ENCODE measurements around the gene CHRD.

Gene CHRD

GRCh38 chr3:184346480-184347190 lies 33.2 kb upstream of the CHRD start:
- no peak for DNase-seq (ENCODE audit: low spot score)

- DNase-seq (ENCODE audit: low spot score), result no peak
Measured at GRCh38 chr3:184347321-184348056, 32.4 kb upstream of the CHRD start.

GRCh38 chr3:184348057-184348382 lies 31.8 kb upstream of the CHRD start:
- DNase-seq (ENCODE audit: low spot score), result no peak

GRCh38 chr3:184349563-184350470 lies 30.0 kb upstream of the CHRD start:
- DNase-seq (ENCODE audit: low spot score), result no peak

- no peak for DNase-seq (ENCODE audit: low spot score)
Measured at GRCh38 chr3:184350618-184351017, 29.2 kb upstream of the CHRD start.

GRCh38 chr3:184351511-184352148 lies 28.2 kb upstream of the CHRD start:
- DNase-seq (ENCODE audit: low spot score), result no peak

- DNase-seq (ENCODE audit: low spot score), result no peak
Measured at GRCh38 chr3:184352149-184352785, 27.6 kb upstream of the CHRD start.

GRCh38 chr3:184352897-184353545 lies 26.8 kb upstream of the CHRD start:
- no peak for DNase-seq (ENCODE audit: low spot score)

GRCh38 chr3:184353546-184353941 lies 26.3 kb upstream of the CHRD start:
- DNase-seq (ENCODE audit: low spot score), result no peak

GRCh38 chr3:184354121-184354728 lies 25.6 kb upstream of the CHRD start:
- peak; percentile 63 for DNase-seq (ENCODE audit: low spot score)

GRCh38 chr3:184354754-184355153 lies 25.1 kb upstream of the CHRD start:
- DNase-seq (ENCODE audit: low spot score), result no peak

GRCh38 chr3:184355261-184356040 lies 24.4 kb upstream of the CHRD start:
- no peak for DNase-seq (ENCODE audit: low spot score)

GRCh38 chr3:184357248-184358123 lies 22.4 kb upstream of the CHRD start:
- no peak for DNase-seq (ENCODE audit: low spot score)

- DNase-seq (ENCODE audit: low spot score), result no peak
Measured at GRCh38 chr3:184358124-184358767, 21.6 kb upstream of the CHRD start.

GRCh38 chr3:184358921-184359350 lies 20.9 kb upstream of the CHRD start:
- no peak for DNase-seq (ENCODE audit: low spot score)

- DNase-seq (ENCODE audit: low spot score), result no peak
Measured at GRCh38 chr3:184359610-184360009, 20.2 kb upstream of the CHRD start.

- no peak for DNase-seq (ENCODE audit: low spot score)
Measured at GRCh38 chr3:184360070-184360928, 19.6 kb upstream of the CHRD start.
